ENCODE results near the gene HLA-DQB1. TPM values are rescaled to one million over a fixed set of nuclear protein-coding genes. Genes with fewer than 3 reads are reported as not detected.
"Not testable (repeated sequence)": the region's sequence is repeated elsewhere in the genome, so short reads cannot be mapped to it uniquely, and the experiment has no call there.

HLA-DQB1 gene
- total RNA-seq, 2 donors from 2014 or later, result 4.6 to 15.3 TPM

DNA sequence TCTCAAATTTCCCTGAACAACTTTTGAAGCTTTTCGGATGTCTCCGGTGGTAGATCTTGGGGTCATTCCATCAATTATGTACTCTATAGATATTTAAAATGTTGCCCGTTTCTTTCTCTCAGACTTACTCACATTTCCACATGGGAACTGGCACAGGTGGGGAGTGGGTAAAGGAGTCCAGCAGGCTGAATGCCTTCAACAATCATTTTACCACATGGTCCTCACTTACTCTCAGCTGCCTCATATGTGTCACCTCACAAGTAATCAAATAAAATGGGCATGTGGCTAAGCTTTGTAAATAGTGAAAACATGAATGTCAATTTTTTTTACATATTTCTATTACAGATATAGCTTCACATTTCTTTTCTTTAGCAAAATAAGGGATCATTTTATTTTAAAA is 28.6 kb downstream of the HLA-DQB1 start:
- no peak for DNase-seq
- intact Hi-C loops (cut with DNase I), result no loop called here
- ATAC-seq, result no peak

DNA sequence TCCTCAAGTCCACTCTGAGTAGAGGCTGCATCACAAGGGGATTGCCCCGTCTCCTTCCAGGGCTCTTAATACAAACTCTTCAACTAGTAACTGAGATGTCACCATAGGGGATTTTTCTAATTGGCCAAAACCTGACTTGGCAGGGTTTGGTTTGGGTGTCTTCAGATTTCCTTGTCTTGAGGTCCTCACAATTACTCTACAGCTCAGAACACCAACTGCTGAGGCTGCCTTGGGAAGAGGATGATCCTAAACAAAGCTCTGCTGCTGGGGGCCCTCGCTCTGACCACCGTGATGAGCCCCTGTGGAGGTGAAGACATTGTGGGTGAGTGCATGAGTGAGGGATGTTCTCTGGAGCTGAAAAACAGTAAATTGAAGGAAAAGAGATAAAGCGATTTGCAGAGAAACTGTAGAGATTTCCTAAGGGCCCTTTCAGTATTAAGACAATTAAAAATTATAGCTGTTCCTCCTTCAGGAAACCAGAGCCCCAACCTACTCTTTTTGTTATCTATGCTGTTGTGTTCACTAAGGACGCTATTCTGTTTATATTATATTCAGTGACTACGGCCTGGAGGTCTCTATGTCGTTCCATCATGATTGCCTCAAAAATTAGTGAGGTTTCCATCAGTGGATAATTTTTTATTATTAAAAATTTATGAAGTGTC is 29.1 kb downstream of the HLA-DQB1 start, which contains the start of gene HLA-DQA1:
HLA-DQA1 (plus strand) TSS at position 188 of the 662 bp plus-strand sequence; CDS start at position 241, 53 bp downstream.
- DNase-seq, result no peak
- ATAC-seq, result peak; percentile 59 to 67
- intact Hi-C loops (cut with DNase I), result no loop called here

DNA sequence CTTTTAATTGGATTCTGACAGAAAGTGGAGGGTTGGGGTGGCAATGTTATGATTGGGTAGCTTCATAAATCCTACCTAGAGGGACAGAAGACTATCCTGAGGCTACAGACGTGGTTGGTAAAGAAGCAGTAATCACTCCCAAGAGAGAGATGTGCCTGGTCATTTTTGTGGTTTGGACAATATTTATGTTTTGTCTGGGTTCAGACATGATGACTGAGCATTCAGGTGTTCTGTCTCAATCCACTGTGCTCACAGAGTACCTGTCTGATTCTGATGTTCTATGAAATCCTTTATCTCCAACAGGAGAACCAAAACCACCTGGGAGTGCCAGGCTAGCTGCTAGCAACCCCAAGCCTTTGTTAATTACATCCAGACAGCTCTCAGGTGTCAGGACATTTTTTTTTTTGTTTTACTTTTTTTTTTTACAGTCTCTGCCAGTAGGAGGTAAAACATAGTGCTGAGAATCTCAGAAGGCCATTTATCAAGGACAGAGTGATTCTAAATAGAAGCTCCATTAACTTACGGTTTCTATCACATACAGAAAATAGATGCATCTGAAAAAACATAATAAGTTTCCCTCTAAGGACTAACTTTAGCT is 30.8 kb downstream of the HLA-DQB1 start:
- intact Hi-C loops (cut with DNase I), result no loop called here
- ATAC-seq (no peak), DNase-seq (no peak)

DNA sequence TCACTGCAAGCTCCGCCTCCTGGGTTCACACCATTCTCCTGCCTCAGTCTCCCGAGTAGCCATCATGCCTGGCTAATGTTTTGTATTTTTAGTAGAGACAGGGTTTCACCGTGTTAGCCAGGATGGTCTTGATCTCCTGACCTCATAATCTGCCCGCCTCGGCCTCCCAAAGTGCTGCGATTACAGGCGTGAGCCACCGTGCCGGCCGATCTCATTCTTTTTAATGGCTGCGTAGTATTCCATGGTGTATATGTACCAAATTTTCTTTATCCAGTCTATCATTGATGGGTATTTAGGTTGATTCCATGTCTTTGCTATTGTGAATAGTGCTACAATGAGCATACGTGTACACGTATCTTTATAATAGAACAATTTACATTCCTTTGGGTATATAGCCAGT is 36.7 kb downstream of the HLA-DQB1 start:
- DNase-seq; ATAC-seq; intact Hi-C loops (cut with DNase I): not testable (repeated sequence)

DNA sequence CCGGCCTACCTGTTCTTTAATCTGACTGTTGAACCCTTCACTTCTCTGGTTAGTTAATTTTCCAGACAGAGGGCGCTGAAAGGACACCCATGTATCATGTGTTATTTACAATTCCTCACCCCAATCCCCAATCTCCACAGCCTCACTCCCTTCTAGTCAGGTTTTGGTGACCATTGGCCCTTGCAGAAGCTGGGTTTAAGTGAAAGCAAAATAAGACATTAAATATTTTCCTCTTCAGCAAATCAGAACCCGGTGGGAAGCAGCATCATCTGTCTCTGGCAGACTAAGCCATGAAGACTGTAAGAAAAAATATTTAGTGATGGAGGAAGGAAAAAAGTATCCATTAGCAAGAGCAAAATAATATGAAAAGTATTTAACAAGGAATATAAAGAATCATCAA is 38.6 kb downstream of the HLA-DQB1 start:
- DNase-seq (peak; percentile 40), ATAC-seq (peak in 1 of 2 donors; percentile 47)
- intact Hi-C loops (cut with DNase I), result no loop called here

DNA sequence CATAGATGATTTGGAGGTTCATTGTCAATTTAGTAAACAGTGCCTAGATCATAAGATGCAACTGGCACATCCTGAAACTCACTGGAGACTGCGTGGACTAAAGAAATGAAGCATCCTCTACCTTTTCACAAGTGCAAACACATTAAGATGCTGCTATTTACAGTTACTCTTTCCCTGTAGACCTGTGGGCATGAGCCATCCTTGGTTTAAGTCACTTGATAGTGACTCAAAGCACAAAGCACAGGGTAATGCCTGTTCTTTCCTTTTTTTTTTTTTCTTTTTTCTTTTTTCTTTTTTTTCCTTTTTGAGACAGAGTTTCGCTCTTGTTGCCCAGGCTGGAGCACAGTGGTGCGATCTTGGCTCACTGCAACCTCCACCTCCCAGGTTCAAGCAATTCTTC is 39.2 kb downstream of the HLA-DQB1 start:
- DNase-seq (no peak), ATAC-seq (no peak)
- intact Hi-C loops (cut with DNase I), result no loop called here

DNA sequence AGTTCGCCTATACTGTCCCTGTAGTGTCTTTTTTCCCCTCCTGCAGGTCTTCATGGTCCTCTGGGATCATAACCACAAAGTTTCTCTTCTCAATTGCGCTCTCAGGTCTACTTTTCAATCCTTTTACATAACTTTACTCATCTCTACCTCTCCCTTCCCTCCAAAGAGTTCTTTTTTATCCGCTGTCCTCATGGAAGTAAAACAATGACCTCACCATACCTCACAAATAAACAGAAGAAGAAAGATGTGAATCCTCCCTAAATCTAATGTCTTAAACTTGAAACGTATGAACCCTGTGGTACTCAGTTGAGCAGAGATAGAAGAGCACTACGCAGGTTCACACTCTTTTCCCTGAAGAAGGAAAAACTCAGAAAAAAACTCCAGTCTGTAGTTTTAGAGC is 41.3 kb downstream of the HLA-DQB1 start:
- intact Hi-C loops (cut with DNase I), result no loop called here
- DNase-seq (no peak), ATAC-seq (no peak)

DNA sequence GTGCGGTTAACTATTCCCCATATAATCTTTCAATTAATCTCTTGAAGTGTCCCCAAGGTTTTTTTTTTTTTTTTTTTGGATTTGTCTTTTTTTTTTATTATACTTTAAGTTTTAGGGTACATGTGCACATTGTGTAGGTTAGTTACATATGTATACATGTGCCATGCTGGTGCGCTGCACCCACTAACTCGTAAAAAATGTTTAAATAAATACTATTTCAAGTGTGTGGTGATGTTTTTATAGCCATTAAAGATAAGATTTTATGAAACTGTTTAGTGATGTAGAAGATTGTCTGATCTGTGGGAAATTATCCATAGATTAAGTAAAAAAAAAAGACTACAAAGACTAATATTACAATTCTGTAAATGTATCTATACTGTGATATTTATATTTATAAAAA is 41.9 kb downstream of the HLA-DQB1 start:
- intact Hi-C loops (cut with DNase I), result no loop called here
- DNase-seq (no peak), ATAC-seq (no peak)

DNA sequence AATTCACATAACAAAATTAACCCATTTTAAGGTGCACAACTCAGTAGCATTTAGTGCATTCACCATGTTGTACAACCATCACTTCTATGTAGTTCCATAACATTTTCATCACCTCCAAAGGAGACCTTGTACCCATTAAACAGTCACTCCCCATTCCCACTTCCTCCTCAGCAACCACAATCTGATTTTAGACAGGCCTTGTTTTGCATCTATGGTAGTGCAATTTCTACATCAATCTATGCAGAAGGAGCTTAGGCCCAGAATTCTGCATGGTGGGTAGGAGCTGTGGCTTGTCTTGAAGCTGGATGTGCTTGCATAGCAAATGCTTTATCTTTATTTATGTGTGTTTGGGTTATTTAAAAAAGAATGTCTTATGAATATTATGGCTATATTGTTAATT is 42.8 kb downstream of the HLA-DQB1 start:
- intact Hi-C loops (cut with DNase I), result no loop called here
- no peak for ATAC-seq
- DNase-seq, result no peak

DNA sequence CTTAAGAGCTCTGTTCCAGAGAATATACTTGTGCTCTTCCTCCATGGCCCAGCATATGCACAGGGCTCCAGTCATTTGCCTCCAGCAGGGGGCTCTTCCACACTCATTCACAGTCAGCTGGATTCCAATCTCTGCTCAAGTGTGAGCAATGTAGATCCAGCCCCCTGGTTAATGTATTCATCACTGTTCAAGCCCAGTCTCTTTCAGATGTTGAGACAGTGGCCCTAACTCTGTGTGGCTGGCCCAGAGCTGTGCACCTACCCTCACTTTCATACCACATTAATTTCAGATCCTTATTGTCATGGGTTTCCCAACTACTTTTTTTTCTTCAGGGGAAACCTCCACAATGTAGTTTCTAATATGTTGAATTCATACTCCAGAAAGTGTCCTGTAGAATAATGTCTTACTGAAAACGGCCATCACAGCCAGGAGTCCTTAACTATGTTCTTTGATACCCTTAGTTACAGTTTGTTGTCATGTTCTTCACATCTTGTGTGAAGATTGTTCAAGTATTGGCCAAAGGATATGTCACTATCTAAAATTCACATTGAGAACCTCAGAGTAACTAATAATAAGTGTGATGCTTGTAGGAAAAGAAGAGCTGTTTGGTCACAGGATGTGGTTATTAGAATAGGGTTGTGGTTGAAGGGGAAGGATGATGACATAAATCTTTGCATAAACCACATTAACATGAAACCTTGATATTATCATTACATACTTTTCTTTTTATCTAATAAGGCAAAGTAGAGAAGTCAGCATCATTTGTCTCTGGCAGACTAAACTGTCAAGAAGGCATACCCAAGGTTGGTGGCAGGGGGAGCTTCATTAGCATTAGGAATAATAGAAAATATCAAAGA is 43.7 kb downstream of the HLA-DQB1 start:
- no peak for DNase-seq
- ATAC-seq, result peak; percentile 78 to 92
- intact Hi-C loops (cut with DNase I), result no loop called here

DNA sequence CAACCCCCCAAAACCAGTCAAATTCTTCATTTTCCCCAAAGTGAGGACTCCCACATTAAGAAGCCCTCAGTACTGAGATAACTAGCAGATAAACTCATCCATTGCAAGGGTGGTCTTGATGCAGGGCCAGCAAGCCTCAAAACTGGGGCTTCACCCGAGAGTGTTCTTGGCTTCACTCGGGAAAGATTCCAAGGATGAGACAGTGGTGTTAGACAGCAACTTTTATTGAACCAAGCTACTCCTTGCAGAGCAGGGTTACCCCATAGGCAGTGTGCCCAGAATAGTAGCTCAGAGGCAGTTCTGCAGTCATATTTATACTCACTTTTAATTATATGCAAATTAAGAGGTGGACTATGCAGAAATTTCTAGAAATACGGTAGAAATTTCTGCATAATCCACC is 45.1 kb downstream of the HLA-DQB1 start:
- no peak for ATAC-seq
- no peak for DNase-seq
- intact Hi-C loops (cut with DNase I), result no loop called here

DNA sequence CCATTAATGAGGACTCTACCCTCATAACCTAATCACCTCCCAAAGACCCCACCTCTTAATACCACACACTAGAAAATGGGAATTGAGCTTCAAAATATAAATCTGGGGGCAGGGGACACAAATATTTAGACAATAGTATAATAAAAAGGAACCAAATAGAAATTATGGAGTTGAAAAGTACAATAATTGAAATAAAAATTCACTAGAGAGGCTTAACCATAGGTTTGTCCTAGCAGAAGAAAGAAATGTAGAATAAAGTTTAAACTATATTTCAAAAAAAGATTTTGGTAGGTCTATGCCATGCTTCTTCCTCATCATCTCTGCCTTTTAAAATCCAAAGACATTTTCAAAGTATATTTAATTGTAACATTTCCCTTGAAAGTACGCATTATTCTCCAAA is 48.7 kb downstream of the HLA-DQB1 start:
- intact Hi-C loops (cut with DNase I), result no loop called here
- ATAC-seq (no peak), DNase-seq (no peak)

DNA sequence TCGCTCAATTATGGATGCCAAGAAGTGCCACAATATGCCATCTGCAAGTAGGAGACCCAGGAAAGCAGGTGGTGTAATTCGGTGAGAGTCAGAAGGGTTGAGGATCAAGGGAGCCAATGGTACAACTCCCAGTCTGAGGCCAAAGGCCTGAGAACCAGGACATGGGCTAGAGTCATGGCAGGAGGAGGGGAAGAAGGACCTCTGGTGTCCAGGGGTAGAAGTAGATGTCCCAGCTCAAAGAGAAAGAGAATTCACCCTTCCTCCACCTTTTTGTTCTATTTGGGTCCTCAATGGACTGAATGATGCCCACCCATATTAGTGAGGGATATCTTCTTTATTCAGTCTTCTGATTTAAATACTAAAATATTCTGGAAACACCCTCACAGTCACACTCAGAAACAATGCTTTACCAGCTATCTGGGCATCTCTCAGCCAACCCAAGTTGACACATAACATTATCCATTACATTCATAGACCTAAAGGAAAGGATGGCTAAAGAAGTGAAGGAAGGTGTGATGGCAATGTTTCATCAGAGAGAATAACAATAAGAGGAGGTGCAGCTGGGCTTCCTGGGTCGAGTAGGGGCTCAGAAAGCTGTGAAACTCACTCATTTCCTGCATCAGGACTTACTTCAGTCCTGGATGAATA is 50.4 kb downstream of the HLA-DQB1 start:
- no peak for DNase-seq
- ATAC-seq, result no peak
- intact Hi-C loops (cut with DNase I), result no loop called here

DNA sequence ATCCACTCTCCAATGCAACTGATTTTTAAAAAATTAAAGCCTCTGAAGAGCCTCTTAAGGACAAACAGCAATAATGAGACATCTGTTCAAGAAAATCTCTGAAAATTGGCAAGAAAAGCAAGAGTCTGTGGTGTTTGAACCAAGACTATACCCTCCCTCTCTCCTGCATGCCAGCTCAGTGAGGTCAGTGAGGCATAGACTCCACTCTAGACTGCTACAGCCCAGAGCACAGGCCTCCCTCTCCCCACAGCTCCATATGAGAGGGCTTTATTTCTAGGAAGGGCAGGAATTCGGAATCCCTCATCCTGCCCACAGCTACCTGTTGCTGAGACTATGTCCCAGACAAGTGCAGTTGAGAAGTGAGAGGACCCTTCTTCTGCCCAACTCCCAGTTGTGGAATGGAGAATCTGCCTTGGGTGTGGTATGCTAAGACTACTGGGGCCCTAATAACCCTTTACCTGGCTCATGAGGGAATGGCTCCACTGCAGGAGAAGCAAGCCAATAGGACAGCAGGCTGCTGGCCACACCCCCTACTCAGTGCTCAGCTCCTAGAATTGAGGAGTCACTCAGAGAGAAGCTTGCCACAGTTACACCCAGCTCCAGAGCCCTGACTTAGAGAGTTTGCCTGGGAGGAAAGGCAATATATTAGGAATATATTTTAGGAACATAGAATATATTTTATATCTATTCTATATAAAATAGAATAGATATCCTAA is 51.9 kb downstream of the HLA-DQB1 start:
- ATAC-seq (no peak), DNase-seq (no peak)
- intact Hi-C loops (cut with DNase I), result no loop called here

DNA sequence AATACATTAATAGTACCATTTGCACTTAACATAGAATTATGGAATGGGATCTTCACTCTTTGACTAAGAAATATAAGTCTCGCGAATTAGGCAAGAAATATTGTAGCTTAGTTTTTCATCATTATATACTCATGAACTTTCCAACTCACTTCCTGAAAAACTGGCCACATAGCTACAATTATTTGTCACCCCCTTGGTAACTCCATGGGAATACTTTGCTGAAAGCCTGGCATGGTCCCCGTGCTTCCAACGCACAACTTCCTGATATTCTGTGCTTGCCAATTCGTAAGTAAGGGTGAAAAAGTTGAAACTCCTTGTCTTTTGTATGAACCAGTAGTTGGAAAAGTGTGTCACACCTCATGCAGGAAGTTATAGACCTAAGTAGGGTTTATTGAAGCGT is 53.0 kb downstream of the HLA-DQB1 start:
- no peak for DNase-seq
- no peak for ATAC-seq
- intact Hi-C loops (cut with DNase I), result no loop called here

DNA sequence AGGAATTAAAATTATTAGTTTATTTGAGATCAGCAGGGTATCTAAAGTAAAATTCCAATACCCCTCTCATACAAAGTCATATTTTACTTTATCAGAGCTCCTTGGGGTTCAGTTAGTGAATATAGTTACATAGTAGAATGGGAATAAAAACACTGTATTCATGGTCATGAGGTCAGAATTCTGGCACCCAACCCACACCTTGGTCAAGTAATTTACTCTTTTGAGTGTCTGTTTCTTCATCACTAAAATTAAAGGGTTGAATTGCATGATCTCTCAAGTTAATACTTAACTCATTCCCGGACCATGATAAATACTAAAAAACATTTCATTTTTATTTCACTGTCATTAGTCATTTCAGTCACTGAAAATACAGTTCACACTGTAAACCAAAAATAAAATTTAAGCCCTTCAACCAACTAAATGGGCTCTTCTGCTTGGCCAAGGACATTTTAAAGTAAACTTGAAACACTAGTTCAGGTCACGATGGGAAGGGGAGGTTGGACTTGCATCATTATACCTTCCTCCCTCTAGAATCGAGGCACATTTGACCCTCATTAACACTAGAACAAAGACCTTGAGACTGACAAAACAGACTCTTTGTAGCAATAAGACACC is 55.7 kb downstream of the HLA-DQB1 start:
- ATAC-seq (no peak), DNase-seq (no peak)
- intact Hi-C loops (cut with DNase I), result no loop called here

DNA sequence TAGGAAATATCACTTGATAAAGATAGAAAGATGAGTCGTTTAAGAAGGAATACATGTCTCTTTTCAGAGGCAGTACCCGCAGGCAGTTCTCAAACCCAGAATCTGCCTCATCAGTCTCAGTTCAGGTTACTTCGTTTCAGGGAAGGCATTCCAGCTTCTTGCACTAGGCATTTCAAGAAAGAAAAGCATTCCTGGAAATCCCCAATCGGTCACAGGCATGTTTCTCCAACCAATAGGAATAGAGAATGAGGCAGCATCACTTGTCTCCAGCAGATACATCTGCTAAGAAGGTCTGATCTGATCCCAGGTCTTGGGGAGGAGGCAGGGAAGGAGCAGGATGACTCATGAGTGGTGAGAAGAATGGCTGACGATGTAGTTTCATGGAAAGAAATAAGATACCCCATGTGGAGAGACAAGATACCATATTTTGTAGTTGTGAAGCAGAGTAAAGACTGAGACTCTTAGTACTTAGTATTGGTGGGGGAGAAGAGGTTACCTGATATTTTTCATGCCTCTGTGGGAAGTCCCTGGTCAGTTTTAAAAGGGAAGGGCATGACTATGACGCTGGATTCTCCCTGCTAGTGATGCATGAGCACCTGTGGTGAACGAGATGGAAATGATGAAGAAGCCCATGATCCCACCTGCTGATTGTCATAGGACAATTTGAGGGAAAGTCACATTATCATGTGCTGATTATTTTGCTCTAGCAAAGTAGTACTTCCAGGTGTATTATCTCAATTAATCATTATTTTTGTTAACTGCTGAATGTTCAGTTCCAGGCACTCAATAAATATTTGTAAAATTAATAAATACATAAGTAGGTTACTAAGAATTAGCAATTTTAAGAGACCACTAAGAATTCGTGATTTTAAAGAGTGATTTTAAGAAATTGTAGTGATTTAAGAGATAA is 56.5 kb downstream of the HLA-DQB1 start:
- ATAC-seq, result peak; percentile 98 to 100
- intact Hi-C loops (cut with DNase I), result no loop called here
- peak; percentile 45 for DNase-seq
